ENCODE results near the gene FAM200A.

FAM200A gene

GRCh38 chr7:99499721-99500636, 51.9 kb downstream of the FAM200A start, which contains the start of gene ZNF394:
TSS of gene ZNF394 (minus strand) at chr7:99500281. CDS start at chr7:99500093, 188 bp downstream.
- DNase-seq = peak; percentile 91

- DNase-seq = peak; percentile 62
These were observed 52.6 kb downstream of the FAM200A start for GRCh38 chr7:99499371-99499720.

GRCh38 chr7:99498546-99498944, 53.4 kb downstream of the FAM200A start:
- no peak for DNase-seq

GRCh38 chr7:99497766-99498545, 54.0 kb downstream of the FAM200A start:
- peak; percentile 43 for DNase-seq

Measured in CD4-positive, alpha-beta T cell treated with Interleukin-17A for 1 hour (primary cell).